AG08395 (cell line): ENCODE results near the gene HBG1.
"Not testable (repeated sequence)": the region's sequence is repeated elsewhere in the genome, so short reads cannot be mapped to it uniquely, and the experiment has no call there.

Experiments used
- DNase-seq: peaks from one replicate; pipeline ENCODE4 v3.0.0; 2012; ENCODE audit warnings: mixed read lengths, low spot score

The HBG1 gene

DNA sequence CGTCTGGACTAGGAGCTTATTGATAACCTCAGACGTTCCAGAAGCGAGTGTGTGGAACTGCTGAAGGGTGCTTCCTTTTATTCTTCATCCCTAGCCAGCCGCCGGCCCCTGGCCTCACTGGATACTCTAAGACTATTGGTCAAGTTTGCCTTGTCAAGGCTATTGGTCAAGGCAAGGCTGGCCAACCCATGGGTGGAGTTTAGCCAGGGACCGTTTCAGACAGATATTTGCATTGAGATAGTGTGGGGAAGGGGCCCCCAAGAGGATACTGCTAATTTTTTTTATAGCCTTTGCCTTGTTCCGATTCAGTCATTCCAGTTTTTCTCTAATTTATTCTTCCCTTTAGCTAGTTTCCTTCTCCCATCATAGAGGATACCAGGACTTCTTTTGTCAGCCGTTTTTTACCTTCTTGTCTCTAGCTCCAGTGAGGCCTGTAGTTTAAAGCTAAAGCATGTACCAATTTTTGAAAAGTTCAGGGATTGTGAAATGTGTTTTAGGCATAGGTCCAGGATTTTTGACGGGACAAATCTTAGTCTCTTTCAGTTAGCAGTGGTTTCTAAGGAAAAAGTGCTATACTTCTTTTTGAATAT, at the start of gene HBG1:
Gene HBG1 (minus strand): TSS at position 51 of the 590 bp plus-strand sequence. CDS start 53 bp downstream, outside the sequence.
- not testable (repeated sequence) for DNase-seq

- no peak for DNase-seq
These were observed 48.8 kb upstream of the HBG1 start for GRCh38 chr11:5298451-5298850.

GRCh38 chr11:5297721-5298323, 48.2 kb upstream of the HBG1 start:
- no peak for DNase-seq

DNA sequence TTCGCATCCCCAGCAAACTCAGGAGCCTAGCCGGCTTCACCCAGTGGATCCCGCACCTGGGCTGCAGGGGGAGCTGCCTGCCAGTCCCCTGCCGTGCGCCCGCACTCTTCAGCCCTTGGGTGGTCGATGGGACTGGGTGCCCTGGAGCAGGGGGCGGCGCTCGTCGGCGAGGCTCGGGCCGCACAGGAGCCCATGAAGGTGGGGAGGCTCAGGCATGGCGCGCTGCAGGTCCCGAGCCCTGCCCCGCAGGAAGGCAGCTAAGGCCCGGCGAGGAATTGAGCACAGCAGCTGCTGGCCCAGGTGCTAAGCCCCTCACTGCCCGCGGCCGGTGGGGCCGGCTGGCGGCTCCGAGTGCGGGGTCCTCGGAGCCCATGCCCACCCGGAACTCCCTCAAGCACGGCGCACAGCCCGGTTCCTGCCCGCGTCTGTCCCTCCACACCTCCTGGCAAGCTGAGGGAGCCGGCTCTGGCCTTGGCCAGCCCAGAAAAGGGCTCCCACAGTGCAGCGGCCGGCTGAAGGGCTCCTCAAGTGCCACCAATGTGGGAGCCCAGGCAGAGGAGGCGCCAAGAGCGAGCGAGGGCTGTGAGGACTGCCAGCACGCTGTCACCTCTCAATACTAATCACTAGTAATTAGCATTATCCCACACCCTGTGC, 44.8 kb upstream of the HBG1 start:
- DNase-seq = not testable (repeated sequence)

DNA sequence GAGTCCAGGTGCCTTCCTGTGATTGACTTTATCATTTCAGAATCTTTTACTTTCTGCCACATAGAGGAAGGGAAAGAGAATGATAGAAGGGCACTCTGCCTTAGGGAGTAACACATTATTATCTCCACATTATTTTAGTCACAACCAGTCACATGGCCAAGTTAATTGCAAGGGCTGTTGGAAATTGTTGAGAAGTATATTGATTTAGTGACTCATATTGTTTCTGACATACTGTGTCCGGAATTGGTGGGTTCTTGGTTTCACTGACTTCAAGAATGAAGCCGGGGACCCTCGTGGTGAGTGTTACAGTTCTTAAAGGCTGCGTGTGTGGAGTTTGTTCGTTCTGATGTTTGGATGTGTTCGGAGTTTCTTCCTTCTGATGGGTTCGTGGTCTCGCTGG, 43.4 kb upstream of the HBG1 start:
- DNase-seq = no peak

DNA sequence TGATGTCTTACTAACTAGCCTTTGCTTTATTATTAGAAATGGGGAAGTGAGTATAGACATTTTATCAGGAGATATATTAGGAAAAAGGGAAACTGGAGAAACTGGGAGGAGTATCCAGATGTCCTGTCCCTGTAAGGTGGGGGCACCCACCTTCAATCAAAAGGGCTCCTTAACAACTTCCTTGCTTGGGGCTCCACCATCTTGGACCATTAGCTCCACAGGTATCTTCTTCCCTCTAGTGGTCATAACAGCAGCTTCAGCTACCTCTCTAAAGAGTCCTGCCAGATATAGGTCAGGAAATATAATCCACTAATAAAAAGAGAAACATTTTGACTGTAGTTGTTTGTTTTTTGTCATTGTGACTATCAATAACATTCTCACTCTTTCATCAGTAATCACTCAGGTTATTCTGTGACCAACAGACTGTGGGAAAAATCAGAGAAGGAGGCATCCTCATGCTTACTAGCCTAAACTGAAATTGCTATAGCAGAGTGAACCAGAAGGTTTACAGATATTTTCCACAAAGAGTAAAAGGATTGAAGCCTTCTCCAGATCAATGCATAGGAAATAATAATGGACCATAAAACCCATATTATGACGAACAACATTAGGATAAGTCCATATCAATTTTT, 41.7 kb upstream of the HBG1 start:
- DNase-seq = peak; percentile 12

DNA sequence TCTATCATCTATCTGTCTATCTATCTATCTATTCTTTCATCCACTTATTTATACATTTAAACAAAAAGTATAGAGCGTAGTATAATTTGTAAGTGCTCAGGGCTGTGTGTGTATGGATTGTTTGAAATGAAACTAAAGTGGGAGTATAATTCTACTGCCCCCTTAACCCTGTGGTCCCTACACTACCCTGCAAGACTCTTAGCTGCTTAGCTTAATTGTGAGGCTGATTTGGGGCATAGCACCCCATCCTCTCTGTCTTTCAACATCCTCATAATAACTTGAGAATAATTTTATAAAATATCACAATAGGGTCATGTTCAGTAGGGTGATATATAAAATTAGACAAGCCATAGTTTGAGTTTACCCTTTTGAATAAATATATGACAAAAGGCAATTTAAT, 40.4 kb upstream of the HBG1 start:
- DNase-seq = no peak

GRCh38 chr11:5289696-5290095, 40.0 kb upstream of the HBG1 start:
- no peak for DNase-seq

- no peak for DNase-seq
These were observed 39.4 kb upstream of the HBG1 start for GRCh38 chr11:5288906-5289550.

DNA sequence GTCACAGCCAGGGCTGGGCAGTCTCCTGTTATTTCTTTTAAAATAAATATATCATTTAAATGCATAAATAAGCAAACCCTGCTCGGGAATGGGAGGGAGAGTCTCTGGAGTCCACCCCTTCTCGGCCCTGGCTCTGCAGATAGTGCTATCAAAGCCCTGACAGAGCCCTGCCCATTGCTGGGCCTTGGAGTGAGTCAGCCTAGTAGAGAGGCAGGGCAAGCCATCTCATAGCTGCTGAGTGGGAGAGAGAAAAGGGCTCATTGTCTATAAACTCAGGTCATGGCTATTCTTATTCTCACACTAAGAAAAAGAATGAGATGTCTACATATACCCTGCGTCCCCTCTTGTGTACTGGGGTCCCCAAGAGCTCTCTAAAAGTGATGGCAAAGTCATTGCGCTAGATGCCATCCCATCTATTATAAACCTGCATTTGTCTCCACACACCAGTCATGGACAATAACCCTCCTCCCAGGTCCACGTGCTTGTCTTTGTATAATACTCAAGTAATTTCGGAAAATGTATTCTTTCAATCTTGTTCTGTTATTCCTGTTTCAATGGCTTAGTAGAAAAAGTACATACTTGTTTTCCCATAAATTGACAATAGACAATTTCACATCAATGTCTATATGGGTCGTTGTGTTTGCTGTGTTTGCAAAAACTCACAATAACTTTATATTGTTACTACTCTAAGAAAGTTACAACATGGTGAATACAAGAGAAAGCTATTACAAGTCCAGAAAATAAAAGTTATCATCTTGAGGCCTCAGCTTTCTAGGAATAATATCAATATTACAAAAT, 38.6 kb upstream of the HBG1 start:
- DNase-seq = no peak

DNA sequence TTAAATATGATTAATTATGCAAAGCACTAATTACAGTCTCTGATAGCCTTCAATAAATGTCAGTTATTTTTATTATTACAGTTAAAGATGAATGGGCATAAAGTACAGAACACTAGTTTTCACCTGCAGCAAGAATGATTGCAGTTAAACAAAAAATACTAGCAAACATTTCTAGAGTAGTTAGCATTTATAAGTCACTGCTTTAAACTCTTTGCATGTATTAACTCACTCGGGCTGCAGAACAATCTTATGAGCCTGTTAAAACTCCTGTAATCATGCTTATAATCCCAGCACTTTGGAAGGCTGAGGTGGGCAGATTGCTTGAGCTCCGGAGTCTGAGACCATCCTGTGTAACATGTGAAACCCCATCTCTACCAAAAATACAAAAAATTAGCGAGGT, 37.2 kb upstream of the HBG1 start:
- no peak for DNase-seq

DNA sequence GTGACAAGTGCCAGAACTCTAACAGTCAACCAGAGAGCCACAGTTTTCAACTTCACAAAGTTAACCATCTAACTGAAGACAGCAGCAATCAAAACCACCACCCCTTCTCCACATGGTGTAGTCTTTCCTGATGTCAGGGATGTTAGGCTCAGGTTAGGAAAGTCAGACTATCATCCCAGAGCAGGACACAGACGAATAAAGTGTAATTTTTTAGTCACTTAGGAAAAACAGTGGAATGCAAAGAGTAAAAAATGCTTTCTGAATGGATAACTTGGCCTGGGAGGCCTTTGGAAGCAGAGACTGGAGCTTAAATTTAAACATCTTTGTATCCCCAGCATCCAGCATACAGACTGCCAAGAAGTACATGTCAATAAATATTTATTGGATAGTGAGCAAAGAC, 36.7 kb upstream of the HBG1 start:
- no peak for DNase-seq

GRCh38 chr11:5285703-5286340, 36.2 kb upstream of the HBG1 start:
- no peak for DNase-seq

DNA sequence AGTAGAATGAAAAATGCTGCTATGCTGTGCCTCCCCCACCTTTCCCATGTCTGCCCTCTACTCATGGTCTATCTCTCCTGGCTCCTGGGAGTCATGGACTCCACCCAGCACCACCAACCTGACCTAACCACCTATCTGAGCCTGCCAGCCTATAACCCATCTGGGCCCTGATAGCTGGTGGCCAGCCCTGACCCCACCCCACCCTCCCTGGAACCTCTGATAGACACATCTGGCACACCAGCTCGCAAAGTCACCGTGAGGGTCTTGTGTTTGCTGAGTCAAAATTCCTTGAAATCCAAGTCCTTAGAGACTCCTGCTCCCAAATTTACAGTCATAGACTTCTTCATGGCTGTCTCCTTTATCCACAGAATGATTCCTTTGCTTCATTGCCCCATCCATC, 35.0 kb upstream of the HBG1 start:
- no peak for DNase-seq

DNA sequence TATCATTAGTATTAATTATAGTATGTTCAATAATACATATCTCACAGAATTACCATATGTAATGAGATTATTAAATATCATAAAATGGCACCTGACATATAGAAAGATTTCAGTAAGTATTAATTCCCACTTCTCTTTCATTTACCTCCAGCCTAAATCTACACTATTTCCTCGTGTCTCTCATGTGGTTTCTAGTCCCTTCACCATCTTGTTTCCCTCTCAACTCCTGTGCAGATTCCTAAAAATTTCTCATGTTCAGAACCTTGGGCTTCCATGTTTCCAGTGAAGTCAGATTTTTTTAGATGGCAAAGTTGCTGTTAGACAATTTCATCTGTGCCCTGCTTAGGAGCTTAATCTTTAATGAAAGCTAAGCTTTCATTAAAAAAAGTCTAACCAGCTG, 34.2 kb upstream of the HBG1 start:
- no peak for DNase-seq

DNA sequence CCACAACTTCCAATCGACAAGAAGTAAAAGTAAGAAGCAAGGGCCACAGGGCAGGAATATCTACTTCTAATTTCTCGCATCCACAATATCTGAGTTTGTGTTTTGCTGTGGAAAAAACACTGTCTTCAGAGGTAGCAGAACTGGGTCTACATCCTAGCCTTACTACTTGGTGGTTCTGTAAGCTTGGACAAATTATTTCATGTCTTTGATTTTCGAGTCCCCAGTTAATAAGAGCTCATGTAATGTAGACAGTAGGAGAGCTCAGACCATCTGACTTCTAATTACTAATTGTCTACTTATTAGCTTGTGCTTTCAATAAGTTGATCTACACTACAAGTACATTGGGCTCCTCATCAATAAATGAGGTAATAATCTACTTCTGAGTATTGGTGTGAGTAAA, 33.4 kb upstream of the HBG1 start:
- no peak for DNase-seq

DNA sequence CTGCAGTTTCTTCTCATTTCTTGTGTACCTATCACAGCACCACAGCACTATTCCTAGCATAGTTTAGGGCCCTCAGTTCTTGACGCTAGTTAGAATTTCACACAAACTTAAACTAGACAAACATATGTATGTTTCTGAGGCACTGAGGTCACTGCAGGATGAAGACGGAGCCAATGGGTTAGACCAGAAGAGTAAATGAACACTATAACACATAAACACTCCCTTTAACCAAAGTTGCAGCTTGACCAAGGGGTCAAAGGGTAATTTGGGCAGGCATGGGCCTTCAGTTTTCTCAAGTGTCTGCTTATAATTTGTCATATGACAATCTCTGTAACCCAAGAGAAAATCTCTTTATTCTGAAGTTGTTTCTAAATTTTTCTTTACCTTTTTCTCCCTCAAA, 33.0 kb upstream of the HBG1 start:
- no peak for DNase-seq

DNA sequence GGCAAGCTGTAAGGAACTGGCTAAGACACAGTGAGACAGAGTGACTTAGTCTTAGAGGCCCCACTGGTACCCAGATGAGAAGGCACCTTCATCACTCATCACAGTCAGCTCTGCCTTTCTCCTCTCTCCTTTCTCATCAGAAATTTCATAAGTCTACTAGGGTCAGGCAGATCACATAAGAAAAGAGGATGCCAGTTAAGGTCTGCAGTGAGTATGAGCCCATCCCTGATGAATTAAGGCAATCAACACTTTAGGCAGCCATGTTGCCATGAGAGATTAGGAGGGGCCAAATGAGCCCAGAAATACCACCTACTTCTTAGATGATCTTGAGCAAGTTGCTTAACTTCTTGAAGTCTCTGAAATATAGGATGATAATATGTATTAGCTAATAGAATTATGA, 31.9 kb upstream of the HBG1 start:
- no peak for DNase-seq

DNA sequence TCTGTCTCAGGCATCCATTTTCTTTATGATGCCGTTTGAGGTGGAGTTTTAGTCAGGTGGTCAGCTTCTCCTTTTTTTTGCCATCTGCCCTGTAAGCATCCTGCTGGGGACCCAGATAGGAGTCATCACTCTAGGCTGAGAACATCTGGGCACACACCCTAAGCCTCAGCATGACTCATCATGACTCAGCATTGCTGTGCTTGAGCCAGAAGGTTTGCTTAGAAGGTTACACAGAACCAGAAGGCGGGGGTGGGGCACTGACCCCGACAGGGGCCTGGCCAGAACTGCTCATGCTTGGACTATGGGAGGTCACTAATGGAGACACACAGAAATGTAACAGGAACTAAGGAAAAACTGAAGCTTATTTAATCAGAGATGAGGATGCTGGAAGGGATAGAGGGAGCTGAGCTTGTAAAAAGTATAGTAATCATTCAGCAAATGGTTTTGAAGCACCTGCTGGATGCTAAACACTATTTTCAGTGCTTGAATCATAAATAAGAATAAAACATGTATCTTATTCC, 31.0 kb upstream of the HBG1 start:
- peak; percentile 98 for DNase-seq

GRCh38 chr11:5279471-5280090, 29.9 kb upstream of the HBG1 start:
- DNase-seq = no peak
